K562 (cell line): ENCODE data around the gene LPGAT1. TPM values are rescaled to one million over a fixed set of nuclear protein-coding genes. Genes with fewer than 3 reads are reported as not detected.

ENCODE experiments used
- ATAC-seq: fragments of 200-7000 bp; cut with Tn5 transposase; 3 replicates; pipeline ENCODE4 v1.9.1; 2020; ENCODE audit warnings: moderate library complexity
- BruUV-seq: library from RNA; stranded (reverse); fragments of 400-500 nt; replicated peaks from 2 replicates; lab custom pipeline; 2021; lab: Mats Ljungman, UMichigan
- CTCF ChIA-PET: fragments of 300-600 bp; formaldehyde crosslinking; extraction: SDS; loops from one replicate; lab custom pipeline; 2021; ENCODE audit warnings: low intra/inter-chr PET ratio; lab: Yijun Ruan, JAX
- POLR2A ChIA-PET: fragments of 300-600, 350-650 bp; sonication (Branson Sonifier 250); formaldehyde crosslinking; extraction: SDS; loops from one replicate; lab custom pipeline; 2021; ENCODE audit warnings: antibody characterized with exemption, inconsistent platforms; lab: Yijun Ruan, JAX
- DNase-seq, 4 experiments: peaks; one replicate each; pipeline versions ENCODE4 v3.0.0 to v3.0.0-alpha.2; 2011 to 2018; ENCODE audit warnings: low spot score in 3 of 4, mixed read lengths in 3 of 4; ENCODE audit errors: extremely low read depth in 1 of 4
- FAIRE-seq: peaks from 2 replicates; lab custom pipeline; 2011; peaks lifted over from hg19 to GRCh38; lab: Jason Lieb, UNC
- H2AFZ ChIP-seq: 2 replicates; pipeline ENCODE4 v1.6.0; 2011; ENCODE audit warnings: low read depth, low read length, control low read depth, inconsistent platforms
- H3K27ac ChIP-seq: fragments of 200-600 bp; 3 replicates; pipeline ENCODE4 v1.8.0; 2011; ENCODE audit warnings: low read depth, mild to moderate bottlenecking, control low read depth, inconsistent platforms, low read length, moderate library complexity, mixed read lengths; ENCODE audit errors: extremely low read depth
- H3K27me3 ChIP-seq, 2 experiments: fragments of 300-600 bp in 1 of 2; 2 replicates in 1 of 2; 3 replicates in 1 of 2; pipeline versions ENCODE4 v1.6.0 to v1.8.0; 2011; ENCODE audit warnings: inconsistent platforms in 2 of 2, low read length in 2 of 2, mild to moderate bottlenecking in 1 of 2, mixed read lengths in 1 of 2, moderate library complexity in 1 of 2; ENCODE audit not compliant: control insufficient read depth in 2 of 2, insufficient read depth in 2 of 2
- H3K36me3 ChIP-seq: fragments of 300-600 bp; 3 replicates; pipeline ENCODE4 v1.8.0; 2011; ENCODE audit warnings: mild to moderate bottlenecking, low read length, inconsistent platforms; ENCODE audit not compliant: control insufficient read depth, insufficient read depth
- H3K4me1 ChIP-seq, 2 experiments: fragments of 200-600 bp in 1 of 2; replicated peaks in 1 of 2; 2 replicates in 1 of 2; 3 replicates in 1 of 2; pipeline versions ENCODE4 v1.5.1 to v1.8.0; 2011; ENCODE audit warnings: inconsistent platforms in 2 of 2, low read length in 2 of 2, mild to moderate bottlenecking in 1 of 2, mixed read lengths in 1 of 2, moderate library complexity in 1 of 2; ENCODE audit not compliant: control insufficient read depth in 2 of 2, insufficient read depth in 2 of 2
- H3K4me2 ChIP-seq: 2 replicates; pipeline ENCODE4 v1.6.1; 2011; ENCODE audit warnings: low read length, control low read depth, inconsistent platforms, mixed read lengths; ENCODE audit not compliant: insufficient read depth
- H3K4me3 ChIP-seq: fragments of 200-600 bp; sonication (generic), shearing (Covaris generic); 2 replicates; pipeline ENCODE4 v1.5.1; 2016; ENCODE audit warnings: control low read depth, inconsistent platforms
- H3K79me2 ChIP-seq: fragments of 200-600 bp; 3 replicates; pipeline ENCODE4 v1.8.0; 2011; ENCODE audit warnings: low read length, inconsistent platforms; ENCODE audit not compliant: control insufficient read depth, insufficient read depth
- H3K9ac ChIP-seq, 2 experiments: 2 replicates each; pipeline versions ENCODE4 v1.6.0 to v1.6.1; 2011; ENCODE audit warnings: low read depth in 2 of 2, low read length in 2 of 2, control low read depth in 1 of 2, inconsistent platforms in 1 of 2, mild to moderate bottlenecking in 1 of 2, mixed read lengths in 1 of 2; ENCODE audit not compliant: insufficient read depth in 1 of 2
- H3K9me1 ChIP-seq: one replicate; pipeline ENCODE4 v1.6.0; 2011; ENCODE audit warnings: inconsistent platforms, mild to moderate bottlenecking, low read length, moderate library complexity; ENCODE audit not compliant: control insufficient read depth, insufficient read depth
- H3K9me3 ChIP-seq: replicated peaks from 2 replicates; pipeline ENCODE4 v1.5.1; 2011; ENCODE audit warnings: low read depth, low read length, inconsistent platforms; ENCODE audit not compliant: control insufficient read depth, insufficient read depth
- H4K20me1 ChIP-seq: replicated peaks from 2 replicates; pipeline ENCODE4 v1.6.1; 2011; ENCODE audit warnings: low read length, inconsistent platforms, mixed read lengths; ENCODE audit not compliant: control insufficient read depth, insufficient read depth
- BDP1 ChIP-seq: IDR thresholded peaks from 3 replicates; pipeline ENCODE4 v1.6.1; 2011; ENCODE audit not compliant: insufficient read length, insufficient read depth
- CTCF ChIP-seq, 3 experiments: IDR thresholded peaks in 2 of 3; conservative IDR thresholded peaks in 1 of 3; 2 replicates each; pipeline ENCODE4 v1.5.1; 2011 to 2012; ENCODE audit warnings: low read length in 3 of 3, mild to moderate bottlenecking in 3 of 3, control low read depth in 2 of 3, improper control_type of control experiment in 1 of 3, inconsistent platforms in 1 of 3, low read depth in 1 of 3, mixed read lengths in 1 of 3, moderate library complexity in 1 of 3; ENCODE audit not compliant: insufficient read depth in 2 of 3
- DDX20 ChIP-seq: fragments of 450-650 bp; IDR thresholded peaks from 2 replicates; pipeline ENCODE4 v1.6.1; 2016; ENCODE audit warnings: missing genetic modification characterization, low read depth, mild to moderate bottlenecking, missing compliant biosample characterization, moderate library complexity
- FOXK1 ChIP-seq: sonication (generic); formaldehyde crosslinking; IDR thresholded peaks from 2 replicates; pipeline ENCODE4 v1.8.0; 2022; ENCODE audit warnings: missing genetic modification reagents, mild to moderate bottlenecking, borderline replicate concordance
- MTA3 ChIP-seq: fragments of 450-650 bp; formaldehyde crosslinking; IDR thresholded peaks from 2 replicates; pipeline ENCODE4 v1.6.1; 2017; ENCODE audit warnings: mild to moderate bottlenecking, borderline replicate concordance
- MYBL2 ChIP-seq, 2 experiments: fragments of 450-650 bp in 1 of 2; sonication (generic) in 1 of 2; formaldehyde crosslinking in 1 of 2; IDR thresholded peaks; 2 replicates each; pipeline versions ENCODE4 v1.6.1 to v1.8.1; 2017 to 2022; ENCODE audit warnings: borderline replicate concordance in 1 of 2, inconsistent platforms in 1 of 2, low read depth in 1 of 2, mild to moderate bottlenecking in 1 of 2, missing genetic modification reagents in 1 of 2, moderate library complexity in 1 of 2
- PKNOX1 ChIP-seq: fragments of 450-650 bp; IDR thresholded peaks from 2 replicates; pipeline ENCODE4 v1.6.1; 2016
- TAF9B ChIP-seq: fragments of 450-650 bp; IDR thresholded peaks from 2 replicates; pipeline ENCODE4 v1.6.1; 2018; ENCODE audit warnings: mild to moderate bottlenecking; ENCODE audit not compliant: partially characterized antibody
- THAP12 ChIP-seq: fragments of 250-450 bp; sonication (Bioruptor Pico); IDR thresholded peaks from 2 replicates; pipeline ENCODE4 v1.9.0; 2021; ENCODE audit warnings: mild to moderate bottlenecking, inconsistent platforms
- ZBTB7A ChIP-seq: IDR thresholded peaks from 2 replicates; pipeline ENCODE4 v1.6.1; 2011; ENCODE audit warnings: low read depth, mild to moderate bottlenecking, low read length, moderate library complexity, borderline replicate concordance; ENCODE audit not compliant: control insufficient read depth
- ZHX1 ChIP-seq: fragments of 150-350 bp; conservative IDR thresholded peaks from 2 replicates; pipeline ENCODE4 v1.6.1; 2014; ENCODE audit warnings: low read length
- ZKSCAN8 ChIP-seq: fragments of 200-800 bp; sonication (Bioruptor generic); IDR thresholded peaks from 2 replicates; pipeline ENCODE4 v1.6.1; 2016; ENCODE audit warnings: missing genetic modification characterization, missing compliant biosample characterization
- WGBS: fragments of 100-300 bp; shearing (Covaris generic); methylation state at CpG from one replicate; pipeline ENCODE4 v1.1.6; 2016; ENCODE audit warnings: low coverage, mixed read lengths; ENCODE audit not compliant: insufficient coverage; ENCODE audit errors: missing lambda C conversion rate; 5-methylcytosine and 5-hydroxymethylcytosine counted together
- in situ Hi-C: fragments of 300-500 bp; cut with MboI; formaldehyde crosslinking; loops from 4 replicates; pipeline ENCODE4 v1.15.0; 2018; ENCODE audit warnings: inconsistent platforms, mixed read lengths
- intact Hi-C: fragments of 100-400 bp; cut with micrococcal nuclease; formaldehyde crosslinking; loops from 2 replicates; pipeline ENCODE4 v1.14.2; 2022
- polyA plus RNA-seq, 8 experiments: library from polyadenylated mRNA; depleted of rRNA in 4 of 8; stranded (reverse) in 5 of 8; unstranded in 3 of 8; fragments of >200 nt; fragmentation: Nextera tagmentation in 2 of 8; fragmentation: Illumina TruSeq in 1 of 8; extraction: Ambion mirVana in 2 of 8; extraction: Trizol in 1 of 8; gene quantifications; 2 replicates each; pipeline versions ENCODE4 v1.2.1 to v1.2.3, GENCODE V29; 2011 to 2014; ENCODE audit warnings: inconsistent platforms in 1 of 8, missing spikeins in 1 of 8
- total RNA-seq, 7 experiments: library from RNA; depleted of rRNA in 6 of 7; stranded (reverse); fragments of >200 nt in 6 of 7; fragmentation: Illumina TruSeq in 2 of 7; extraction: Trizol in 2 of 7; gene quantifications; 2 replicates each; pipeline versions ENCODE4 v1.2.1 to v1.2.3, GENCODE V29; 2011 to 2021; ENCODE audit warnings: low replicate concordance in 1 of 7

Gene LPGAT1
- total and polyA plus RNA-seq, 9 of the 15 experiments (the other 6 are each of a cell fraction or from before 2014, with no cell fraction given): 5.7 to 31.4 (median 16.3) TPM

GRCh38 chr1:211741116-211741515 lies 89.4 kb downstream of the LPGAT1 start:
- H3K79me2 ChIP-seq: no peaks in the 10 kb centered on the region
- no peak overlapping the region for H3K27ac ChIP-seq
- no peaks in the 10 kb centered on the region for H3K27me3 ChIP-seq
- no peaks in the 10 kb centered on the region for H4K20me1 ChIP-seq
- FAIRE-seq (no peak), ATAC-seq (peak; percentile 59), DNase-seq (peak in 1 of 4 experiments; percentile 43)
- POLR2A ChIA-PET: interaction anchor here (0.7 to 1.0 kb wide), 2 partner anchors 9 to 88 kb away, joined by 3 read pairs; no protein-coding TSS in a partner anchor
- H3K9me3 ChIP-seq: no peaks in the 10 kb centered on the region
- no peak overlapping the region for H2AFZ ChIP-seq
- WGBS: 25% methylated on average over 7 of the region's 9 CpGs
- no peak overlapping the region for H3K4me2 ChIP-seq
- H3K36me3 ChIP-seq: no peaks in the 10 kb centered on the region
- H3K9ac ChIP-seq: no peak overlapping the region
- in situ Hi-C loops: no loop called here
- H3K9me1 ChIP-seq: no peaks in the 10 kb centered on the region
- no peak overlapping the region for H3K4me3 ChIP-seq
- CTCF ChIA-PET: interaction anchor here (0.5 kb wide), 1 partner anchor 187 kb away, joined by 3 read pairs; no protein-coding TSS in a partner anchor
- intact Hi-C loops: loop anchor here (1.0 to 5.0 kb wide), 2 partner anchors 91 to 294 kb away; partner anchors contain the start of genes DTL, INTS7 and LPGAT1
- no TSS peak for BruUV-seq
- peaks cover 7% of the 10 kb centered on the region in 2 experiments; a peak in 3 of 5 replicates for H3K4me1 ChIP-seq
- no peak for TF ChIP-seq TAF9B
- no peak for TF ChIP-seq ZKSCAN8 (CRISPR knock-in tag)
- TF ChIP-seq DDX20 (tag): no peak
- TF ChIP-seq CTCF (IDR thresholded peaks at IDR 0.05 in 2 of 3, conservative IDR thresholded peaks at IDR 0.05 in 1 of 3; ENCODE audit: insufficient read depth in 2 of 3, low read depth in 1 of 3, low read length in 3 of 3): peak; percentile 26 to 49 (median 44); a peak in 4 of 6 replicates
- TF ChIP-seq BDP1: no peak
- no peak for TF ChIP-seq MTA3
- TF ChIP-seq ZBTB7A: no peak
- TF ChIP-seq THAP12: no peak
- no peak for TF ChIP-seq ZHX1
- TF ChIP-seq PKNOX1: no peak
- TF ChIP-seq MYBL2 (IDR thresholded peaks at IDR 0.05; ENCODE audit: low read depth): no peak
- no peak for TF ChIP-seq MYBL2 (CRISPR knock-in tag; IDR thresholded peaks at IDR 0.05; ENCODE audit: borderline replicate concordance)
- no peak for TF ChIP-seq FOXK1
